HG03457 (cell line): ENCODE results near the gene LHFPL2.
"Not testable (repeated sequence)": the region's sequence is repeated elsewhere in the genome, so short reads cannot be mapped to it uniquely, and the experiment has no call there.

ENCODE experiments used
- ATAC-seq: cut with Tn5 transposase; IDR thresholded peaks from one replicate; pipeline ENCODE4 v1.9.1; 2021; ENCODE audit warnings: moderate number of reproducible peaks; ENCODE audit not compliant: unreplicated experiment

The LHFPL2 gene

GRCh38 chr5:78476795-78477194, 171.8 kb downstream of the LHFPL2 start:
- ATAC-seq: no peak

- no peak for ATAC-seq
These were observed 173.2 kb downstream of the LHFPL2 start for GRCh38 chr5:78475370-78475769.

GRCh38 chr5:78473751-78474150, 174.8 kb downstream of the LHFPL2 start:
- no peak for ATAC-seq

GRCh38 chr5:78472469-78473106, 176.0 kb downstream of the LHFPL2 start:
- ATAC-seq: no peak

- no peak for ATAC-seq
These were observed 176.7 kb downstream of the LHFPL2 start for GRCh38 chr5:78471896-78472295.

GRCh38 chr5:78467752-78468357, 180.7 kb downstream of the LHFPL2 start:
- ATAC-seq: no peak

- no peak for ATAC-seq
These were observed 181.4 kb downstream of the LHFPL2 start for GRCh38 chr5:78467140-78467539.

GRCh38 chr5:78458843-78459242, 189.7 kb downstream of the LHFPL2 start:
- no peak for ATAC-seq

GRCh38 chr5:78457507-78457906, 191.1 kb downstream of the LHFPL2 start:
- ATAC-seq: not testable (repeated sequence)

GRCh38 chr5:78449103-78449502, 199.5 kb downstream of the LHFPL2 start:
- ATAC-seq: no peak

- ATAC-seq: no peak
These were observed 200.7 kb downstream of the LHFPL2 start for GRCh38 chr5:78447775-78448424.
